HEK293 (cell line): ENCODE measurements around the gene PLCD1.

Source experiments
- CTCF ChIA-PET: fragments of 350-600 bp; formaldehyde crosslinking; extraction: SDS; loops from one replicate; lab custom pipeline; 2021; ENCODE audit warnings: antibody characterized with exemption; lab: Yijun Ruan, JAX
- POLR2A ChIA-PET: fragments of 300-600 bp; formaldehyde crosslinking; extraction: SDS; loops from one replicate; lab custom pipeline; 2020; ENCODE audit warnings: antibody characterized with exemption, inconsistent platforms; lab: Yijun Ruan, JAX
- H3K27ac ChIP-seq: fragments of 200-500 bp; sonication (Bioruptor generic); 2 replicates; pipeline ENCODE4 v1.5.1; 2014; ENCODE audit warnings: low read depth, low read length, control low read depth, inconsistent platforms; ENCODE audit errors: extremely low read depth
- H3K36me3 ChIP-seq, 2 experiments: fragments of 200-500 bp in 1 of 2; sonication (Bioruptor generic) in 1 of 2; 1 replicate in 1 of 2; 2 replicates in 1 of 2; pipeline ENCODE4 v1.5.1; 2014 to 2017; ENCODE audit warnings: inconsistent platforms in 2 of 2, low read length in 2 of 2; ENCODE audit not compliant: control insufficient read depth in 2 of 2, insufficient read depth in 1 of 2
- H3K4me1 ChIP-seq: fragments of 200-500 bp; sonication (Bioruptor generic); 2 replicates; pipeline ENCODE4 v1.5.1; 2014; ENCODE audit warnings: mild to moderate bottlenecking, low read length, inconsistent platforms; ENCODE audit not compliant: control insufficient read depth, insufficient read depth
- H3K4me3 ChIP-seq: 2 replicates; pipeline ENCODE4 v1.5.1; 2011; ENCODE audit warnings: low read depth, mild to moderate bottlenecking, control low read depth, low read length, moderate library complexity
- H3K9me3 ChIP-seq: fragments of 200-500 bp; sonication (Bioruptor generic); 2 replicates; pipeline ENCODE4 v1.5.1; 2014; ENCODE audit warnings: low read depth, low read length, inconsistent platforms; ENCODE audit not compliant: control insufficient read depth, insufficient read depth
- GLIS1 ChIP-seq: fragments of 450-650 bp; formaldehyde crosslinking; IDR thresholded peaks from 2 replicates; pipeline ENCODE4 v1.5.1; 2016; ENCODE audit warnings: missing biosample characterization, missing genetic modification characterization
- TSHZ1 ChIP-seq: fragments of 450-650 bp; formaldehyde crosslinking; IDR thresholded peaks from 2 replicates; pipeline ENCODE4 v1.5.1; 2016; ENCODE audit warnings: missing biosample characterization, missing genetic modification characterization, borderline replicate concordance
- YY2 ChIP-seq: fragments of 450-650 bp; formaldehyde crosslinking; IDR thresholded peaks from 2 replicates; pipeline ENCODE4 v1.5.1; 2016; ENCODE audit warnings: missing biosample characterization, missing genetic modification characterization
- ZFP69B ChIP-seq: fragments of 450-650 bp; formaldehyde crosslinking; IDR thresholded peaks from 2 replicates; pipeline ENCODE4 v1.5.1; 2016; ENCODE audit warnings: missing biosample characterization, missing genetic modification characterization
- ZIC2 ChIP-seq: fragments of 450-650 bp; formaldehyde crosslinking; IDR thresholded peaks from 2 replicates; pipeline ENCODE4 v1.5.1; 2016; ENCODE audit warnings: missing biosample characterization, missing genetic modification characterization
- ZNF133 ChIP-seq: fragments of 450-650 bp; formaldehyde crosslinking; IDR thresholded peaks from 2 replicates; pipeline ENCODE4 v1.5.1; 2016; ENCODE audit warnings: missing biosample characterization, missing genetic modification characterization
- ZNF48 ChIP-seq: fragments of 450-650 bp; formaldehyde crosslinking; IDR thresholded peaks from 2 replicates; pipeline ENCODE4 v1.5.1; 2016; ENCODE audit warnings: missing biosample characterization, missing genetic modification characterization
- ZNF544 ChIP-seq: fragments of 450-650 bp; formaldehyde crosslinking; IDR thresholded peaks from 2 replicates; pipeline ENCODE4 v1.5.0; 2017; ENCODE audit warnings: missing biosample characterization, missing genetic modification characterization
- ZNF664 ChIP-seq: fragments of 450-650 bp; formaldehyde crosslinking; IDR thresholded peaks from 2 replicates; pipeline ENCODE4 v1.5.1; 2016; ENCODE audit warnings: missing biosample characterization, missing genetic modification characterization
- ZNF768 ChIP-seq: fragments of 450-650 bp; formaldehyde crosslinking; IDR thresholded peaks from 2 replicates; pipeline ENCODE4 v1.5.1; 2018; ENCODE audit warnings: missing biosample characterization, mild to moderate bottlenecking, missing genetic modification characterization
- ZXDB ChIP-seq: fragments of 450-650 bp; formaldehyde crosslinking; IDR thresholded peaks from 2 replicates; pipeline ENCODE4 v1.5.1; 2016; ENCODE audit warnings: missing biosample characterization, missing genetic modification characterization
- TF ChIP-seq, protein P1 (sequence below): fragments of 450-650 bp; formaldehyde crosslinking; IDR thresholded peaks from 2 replicates; pipeline ENCODE4 v1.5.1; 2017; ENCODE audit warnings: missing biosample characterization, missing genetic modification characterization
- TF ChIP-seq, protein P2 (sequence below): fragments of 450-650 bp; formaldehyde crosslinking; IDR thresholded peaks from 2 replicates; pipeline ENCODE4 v1.5.1; 2016; ENCODE audit warnings: missing biosample characterization, missing genetic modification characterization

The PLCD1 gene

DNA sequence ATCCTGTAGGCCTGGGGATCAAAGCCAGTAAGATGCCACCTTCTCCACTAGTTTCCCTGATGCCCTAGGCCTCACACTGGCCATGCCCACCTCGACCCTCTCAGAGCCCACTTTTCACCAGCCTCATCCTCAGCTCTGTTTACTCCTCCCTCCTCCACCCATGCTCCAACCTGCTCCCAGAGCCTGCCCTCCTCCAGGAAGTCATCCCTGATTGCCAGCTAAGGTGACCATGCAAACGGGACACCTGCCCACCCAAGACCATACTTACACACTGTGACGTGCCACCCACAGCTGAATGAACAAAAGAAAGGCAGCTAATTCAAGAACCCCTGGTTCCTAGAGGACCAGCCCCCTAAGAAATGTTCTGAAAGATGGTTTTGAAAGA is 9.1 kb downstream of the PLCD1 start:
- TF ChIP-seq ZXDB (tag by site-specific recombination) (no peak), ZNF133 (tag by site-specific recombination) (no peak), ZNF664 (no peak), YY2 (no peak), ZNF48 (no peak), ZIC2 (tag by site-specific recombination) (no peak), ZNF544 (no peak), TSHZ1 (tag by site-specific recombination) (no peak), GLIS1 (tag by site-specific recombination) (no peak), ZFP69B (tag by site-specific recombination) (no peak)
- Histone ChIP-seq H3K4me1 (no peaks in the 10 kb centered on the region), H3K4me3 (no peak overlapping the region), H3K27ac (no peak overlapping the region), H3K9me3 (no peaks in the 10 kb centered on the region), H3K36me3 (peaks cover 0 to 11% of the 10 kb centered on the region in 2 experiments; a peak in 1 of 3 replicates)
- CTCF ChIA-PET: interaction anchor here (0.7 to 1.3 kb wide), 2 partner anchors 17 to 586 kb away, joined by 3 to 8 read pairs; no protein-coding TSS in a partner anchor
- POLR2A ChIA-PET: no interaction called here

DNA sequence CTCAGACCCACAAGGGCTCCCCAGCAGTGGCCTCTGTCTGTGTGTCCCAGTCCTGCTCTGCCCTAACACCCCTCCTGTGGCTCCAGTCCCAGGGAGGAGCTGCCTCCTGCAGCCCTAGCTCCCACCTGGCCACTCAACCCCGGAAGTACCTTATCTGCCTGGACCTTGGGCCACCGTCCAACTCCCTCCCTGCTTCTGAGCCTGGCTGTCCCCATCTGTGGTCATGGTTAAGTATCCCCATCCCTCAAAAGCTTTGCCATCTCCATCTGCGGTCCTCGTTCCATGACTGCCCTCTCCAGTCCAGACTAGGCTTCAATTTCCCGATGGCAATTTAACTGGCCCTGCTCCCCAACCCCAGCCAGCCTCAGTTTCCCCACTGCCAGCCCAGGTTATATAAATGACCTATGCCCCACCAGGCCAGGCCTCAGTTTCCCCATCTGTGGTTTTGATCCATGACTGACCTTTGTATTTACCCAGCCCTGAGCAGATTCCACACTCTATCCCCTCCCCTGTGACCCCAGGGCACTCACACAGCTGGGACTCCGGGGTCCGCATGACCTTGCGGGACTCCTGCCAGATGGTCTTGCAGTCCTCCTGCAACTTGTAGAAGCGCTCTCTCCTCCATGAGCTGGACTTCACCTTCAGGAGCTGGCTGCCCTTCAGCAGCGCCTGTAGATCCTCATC is 9.6 kb downstream of the PLCD1 start:
- CTCF ChIA-PET: interaction anchor here (0.7 to 1.3 kb wide), 2 partner anchors 16 to 23 kb away, joined by 3 to 8 read pairs; no protein-coding TSS in a partner anchor
- POLR2A ChIA-PET: no interaction called here

DNA sequence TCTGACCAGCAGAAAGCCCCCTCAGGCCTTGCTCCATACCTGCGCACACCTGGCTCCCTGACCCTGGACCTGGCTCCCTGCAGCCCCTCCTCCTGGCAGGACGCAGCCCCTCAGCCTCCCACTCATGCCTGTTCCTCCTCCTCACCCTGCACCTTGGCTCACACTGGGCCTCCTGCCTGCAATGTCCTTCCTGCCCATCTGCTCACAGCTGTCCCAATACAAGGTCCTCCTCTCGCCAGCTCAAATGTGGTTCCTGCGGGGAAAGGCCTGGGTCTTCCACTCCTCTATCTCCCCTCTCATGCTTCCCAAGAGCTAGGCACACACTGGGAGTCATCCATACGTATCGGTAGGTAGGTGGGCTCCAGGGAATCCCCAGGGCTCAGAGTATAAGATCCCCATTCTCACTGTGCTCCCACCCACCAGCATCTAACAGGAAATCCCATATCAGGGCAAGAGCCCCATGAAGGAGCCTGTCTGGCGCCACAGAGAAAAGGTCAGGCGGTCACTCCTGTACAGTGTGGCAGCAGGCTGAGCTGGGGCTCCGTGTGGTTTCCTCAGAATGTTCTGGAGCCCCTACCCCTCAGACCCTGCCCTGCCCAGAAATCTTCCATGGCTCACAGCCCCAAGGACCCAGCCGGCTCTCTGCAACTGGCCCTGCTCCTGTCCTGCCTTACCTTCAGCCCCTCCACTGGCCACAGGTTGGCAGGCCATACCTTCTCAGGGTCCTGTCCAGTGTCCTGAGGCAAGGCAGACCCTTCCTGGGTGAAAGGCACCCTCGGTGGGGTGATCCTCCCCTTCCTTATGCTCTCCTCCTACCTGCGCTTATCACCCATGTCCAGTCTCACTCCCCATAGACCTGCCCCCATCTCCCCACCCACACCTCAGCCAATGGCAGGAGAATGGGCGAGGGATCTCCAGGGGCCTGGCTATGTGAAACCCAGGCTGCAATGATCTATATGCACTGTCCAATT is 10.9 kb downstream of the PLCD1 start:
- Histone ChIP-seq H3K4me1 (no peaks in the 10 kb centered on the region), H3K4me3 (no peak overlapping the region), H3K9me3 (no peaks in the 10 kb centered on the region), H3K27ac (no peak overlapping the region), H3K36me3 (peaks cover 0 to 11% of the 10 kb centered on the region in 2 experiments; a peak in 1 of 3 replicates)
- CTCF ChIA-PET: no interaction called here
- POLR2A ChIA-PET: no interaction called here
- peak; percentile 10; the same call in 1 of the 2 replicates for TF ChIP-seq ZIC2 (tag by site-specific recombination)
- TF ChIP-seq, protein P1, sequence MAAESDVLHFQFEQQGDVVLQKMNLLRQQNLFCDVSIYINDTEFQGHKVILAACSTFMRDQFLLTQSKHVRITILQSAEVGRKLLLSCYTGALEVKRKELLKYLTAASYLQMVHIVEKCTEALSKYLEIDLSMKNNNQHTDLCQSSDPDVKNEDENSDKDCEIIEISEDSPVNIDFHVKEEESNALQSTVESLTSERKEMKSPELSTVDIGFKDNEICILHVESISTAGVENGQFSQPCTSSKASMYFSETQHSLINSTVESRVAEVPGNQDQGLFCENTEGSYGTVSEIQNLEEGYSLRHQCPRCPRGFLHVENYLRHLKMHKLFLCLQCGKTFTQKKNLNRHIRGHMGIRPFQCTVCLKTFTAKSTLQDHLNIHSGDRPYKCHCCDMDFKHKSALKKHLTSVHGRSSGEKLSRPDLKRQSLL (tag by site-specific recombination): no peak

More for the DNA sequence above, 9.6 kb downstream of the PLCD1 start:
- Histone ChIP-seq H3K4me3 (no peak overlapping the region), H3K27ac (no peak overlapping the region), H3K36me3 (peaks cover 0 to 11% of the 10 kb centered on the region in 2 experiments; a peak in 1 of 3 replicates)
- TF ChIP-seq ZFP69B (tag by site-specific recombination) (no peak), ZNF768 (tag by site-specific recombination) (no peak), ZNF664 (no peak), GLIS1 (tag by site-specific recombination) (peak; percentile 41; the same call in 1 of the 2 replicates)
- TF ChIP-seq, protein P2, sequence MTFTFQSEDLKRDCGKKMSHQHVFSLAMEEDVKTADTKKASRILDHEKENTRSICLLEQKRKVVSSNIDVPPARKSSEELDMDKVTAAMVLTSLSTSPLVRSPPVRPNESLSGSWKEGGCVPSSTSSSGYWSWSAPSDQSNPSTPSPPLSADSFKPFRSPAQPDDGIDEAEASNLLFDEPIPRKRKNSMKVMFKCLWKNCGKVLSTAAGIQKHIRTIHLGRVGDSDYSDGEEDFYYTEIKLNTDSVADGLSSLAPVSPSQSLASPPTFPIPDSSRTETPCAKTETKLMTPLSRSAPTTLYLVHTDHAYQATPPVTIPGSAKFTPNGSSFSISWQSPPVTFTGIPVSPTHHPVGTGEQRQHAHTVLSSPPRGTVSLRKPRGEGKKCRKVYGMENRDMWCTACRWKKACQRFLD (tag by site-specific recombination): no peak
- TF ChIP-seq, all 188 proteins: peak for 1
- Histone ChIP-seq H3K4me1 (no peaks in the 10 kb centered on the region), H3K9me3 (no peaks in the 10 kb centered on the region)
